Effector memory CD8-positive, alpha-beta T cell (primary cell): ENCODE results near the gene VPS41.
A peak's percentile ranks its signal among the peaks of the same experiment; 100 is the strongest.

Source experiments
- ATAC-seq: fragments of 150-1000 bp; cut with Tn5 transposase; replicated peaks from 2 replicates; pipeline ENCODE4 v1.10.0; 2021; ENCODE audit warnings: mild to moderate bottlenecking, moderate library complexity
- DNase-seq, 3 experiments: peaks; one replicate each; pipeline ENCODE4 v3.0.0; 2021
- H3K27ac Mint-ChIP-seq, 2 donors: one replicate each; pipeline ENCODE4 v1.8.0; 2022; ENCODE audit warnings: mild to moderate bottlenecking in 2 of 2, mixed read lengths in 2 of 2, moderate library complexity in 2 of 2
- H3K27me3 Mint-ChIP-seq, 2 donors: one replicate each; pipeline ENCODE4 v1.8.0; 2022; ENCODE audit warnings: mixed read lengths in 2 of 2
- H3K36me3 Mint-ChIP-seq: one replicate; pipeline ENCODE4 v1.8.0; 2022; ENCODE audit warnings: mild to moderate bottlenecking, moderate library complexity, mixed read lengths; ENCODE audit not compliant: insufficient read depth
- H3K4me1 Mint-ChIP-seq, 2 donors: one replicate each; pipeline ENCODE4 v1.8.0; 2022; ENCODE audit warnings: low read depth in 2 of 2, mixed read lengths in 2 of 2
- H3K4me3 Mint-ChIP-seq, 2 donors: one replicate each; pipeline ENCODE4 v1.8.0; 2022; ENCODE audit warnings: mild to moderate bottlenecking in 2 of 2, mixed read lengths in 2 of 2, moderate library complexity in 2 of 2
- H3K9me3 Mint-ChIP-seq, 2 donors: one replicate each; pipeline ENCODE4 v1.8.0; 2022; ENCODE audit warnings: mixed read lengths in 2 of 2

Gene VPS41

GRCh38 chr7:38834357-38834756 lies 74.6 kb downstream of the VPS41 start:
- no peak for ATAC-seq
- Mint-ChIP-seq H3K4me1 (peaks cover 9 to 29% of the 10 kb centered on the region in 2 donors), H3K9me3 (no peaks in the 10 kb centered on the region), H3K36me3 (no peaks in the 10 kb centered on the region), H3K27ac (no peak overlapping the region), H3K27me3 (no peaks in the 10 kb centered on the region), H3K4me3 (no peak overlapping the region)
- DNase-seq = no peak

- no peaks in the 10 kb centered on the region for H3K9me3 Mint-ChIP-seq
- no peaks in the 10 kb centered on the region for H3K36me3 Mint-ChIP-seq
- no peak overlapping the region for H3K27ac Mint-ChIP-seq
- no peak for ATAC-seq
- H3K27me3 Mint-ChIP-seq = no peaks in the 10 kb centered on the region
- DNase-seq = no peak
- H3K4me3 Mint-ChIP-seq = no peak overlapping the region
- H3K4me1 Mint-ChIP-seq = peaks cover 7 to 22% of the 10 kb centered on the region in 2 donors
These were observed 75.7 kb downstream of the VPS41 start for GRCh38 chr7:38833329-38833728.

GRCh38 chr7:38831259-38831996 lies 77.6 kb downstream of the VPS41 start:
- Mint-ChIP-seq H3K4me1 (peaks cover 7 to 17% of the 10 kb centered on the region in 2 donors), H3K27ac (peak overlapping the region in 1 of 2 donors; percentile 5), H3K27me3 (no peaks in the 10 kb centered on the region), H3K36me3 (no peaks in the 10 kb centered on the region), H3K9me3 (no peaks in the 10 kb centered on the region), H3K4me3 (no peak overlapping the region)
- no peak for DNase-seq
- ATAC-seq = no peak

- Mint-ChIP-seq H3K4me1 (peaks cover 10 to 23% of the 10 kb centered on the region in 2 donors), H3K27me3 (no peaks in the 10 kb centered on the region), H3K27ac (no peak overlapping the region), H3K36me3 (no peaks in the 10 kb centered on the region), H3K4me3 (no peak overlapping the region), H3K9me3 (no peaks in the 10 kb centered on the region)
- no peak for DNase-seq
- ATAC-seq = no peak
These were observed 78.2 kb downstream of the VPS41 start for GRCh38 chr7:38830826-38831225.

GRCh38 chr7:38829488-38830165 lies 79.4 kb downstream of the VPS41 start:
- peaks cover 9 to 24% of the 10 kb centered on the region in 2 donors for H3K4me1 Mint-ChIP-seq
- H3K27me3 Mint-ChIP-seq = no peaks in the 10 kb centered on the region
- DNase-seq (no peak), ATAC-seq (no peak)
- H3K4me3 Mint-ChIP-seq = no peak overlapping the region
- no peaks in the 10 kb centered on the region for H3K36me3 Mint-ChIP-seq
- no peaks in the 10 kb centered on the region for H3K9me3 Mint-ChIP-seq
- no peak overlapping the region for H3K27ac Mint-ChIP-seq

GRCh38 chr7:38828026-38828425 lies 81.0 kb downstream of the VPS41 start:
- H3K9me3 Mint-ChIP-seq = no peaks in the 10 kb centered on the region
- no peak for ATAC-seq
- H3K4me3 Mint-ChIP-seq = no peak overlapping the region
- no peaks in the 10 kb centered on the region for H3K36me3 Mint-ChIP-seq
- peaks cover 7 to 18% of the 10 kb centered on the region in 2 donors for H3K4me1 Mint-ChIP-seq
- H3K27ac Mint-ChIP-seq = no peak overlapping the region
- no peaks in the 10 kb centered on the region for H3K27me3 Mint-ChIP-seq
- DNase-seq = no peak

GRCh38 chr7:38825721-38826440 lies 83.1 kb downstream of the VPS41 start:
- ATAC-seq (no peak), DNase-seq (no peak)
- no peak overlapping the region for H3K4me3 Mint-ChIP-seq
- H3K36me3 Mint-ChIP-seq = no peaks in the 10 kb centered on the region
- H3K27ac Mint-ChIP-seq = peak overlapping the region in 1 of 2 donors; percentile 5
- peaks cover 3 to 7% of the 10 kb centered on the region in 2 donors for H3K4me1 Mint-ChIP-seq
- no peaks in the 10 kb centered on the region for H3K27me3 Mint-ChIP-seq
- no peaks in the 10 kb centered on the region for H3K9me3 Mint-ChIP-seq

GRCh38 chr7:38824948-38825347 lies 84.0 kb downstream of the VPS41 start:
- peaks cover 3 to 7% of the 10 kb centered on the region in 2 donors for H3K4me1 Mint-ChIP-seq
- H3K27me3 Mint-ChIP-seq = no peaks in the 10 kb centered on the region
- ATAC-seq = no peak
- DNase-seq = no peak
- no peaks in the 10 kb centered on the region for H3K9me3 Mint-ChIP-seq
- H3K4me3 Mint-ChIP-seq = no peak overlapping the region
- no peaks in the 10 kb centered on the region for H3K36me3 Mint-ChIP-seq
- no peak overlapping the region for H3K27ac Mint-ChIP-seq

- Mint-ChIP-seq H3K36me3 (peaks cover under 1% of the 10 kb centered on the region), H3K4me1 (peaks cover 3 to 7% of the 10 kb centered on the region in 2 donors), H3K27me3 (no peaks in the 10 kb centered on the region), H3K4me3 (no peak overlapping the region), H3K9me3 (no peaks in the 10 kb centered on the region), H3K27ac (no peak overlapping the region)
- ATAC-seq = no peak
- no peak for DNase-seq
These were observed 86.4 kb downstream of the VPS41 start for GRCh38 chr7:38822549-38822948.

- Mint-ChIP-seq H3K27me3 (no peaks in the 10 kb centered on the region), H3K36me3 (peaks cover 7% of the 10 kb centered on the region), H3K27ac (no peak overlapping the region), H3K4me1 (no peaks in the 10 kb centered on the region), H3K4me3 (no peak overlapping the region), H3K9me3 (no peaks in the 10 kb centered on the region)
- DNase-seq (no peak), ATAC-seq (no peak)
These were observed 88.4 kb downstream of the VPS41 start for GRCh38 chr7:38820571-38820970.

GRCh38 chr7:38819463-38819862 lies 89.5 kb downstream of the VPS41 start:
- Mint-ChIP-seq H3K27ac (no peak overlapping the region), H3K36me3 (peaks cover 7% of the 10 kb centered on the region), H3K4me3 (no peak overlapping the region), H3K9me3 (no peaks in the 10 kb centered on the region), H3K27me3 (no peaks in the 10 kb centered on the region), H3K4me1 (no peaks in the 10 kb centered on the region)
- DNase-seq (no peak), ATAC-seq (no peak)

GRCh38 chr7:38817526-38817925 lies 91.5 kb downstream of the VPS41 start:
- H3K4me3 Mint-ChIP-seq = no peak overlapping the region
- H3K9me3 Mint-ChIP-seq = no peaks in the 10 kb centered on the region
- DNase-seq = no peak
- H3K36me3 Mint-ChIP-seq = peaks cover 7% of the 10 kb centered on the region
- ATAC-seq = no peak
- H3K27ac Mint-ChIP-seq = no peak overlapping the region
- H3K27me3 Mint-ChIP-seq = no peaks in the 10 kb centered on the region
- peaks cover 8 to 13% of the 10 kb centered on the region in 2 donors for H3K4me1 Mint-ChIP-seq

GRCh38 chr7:38813768-38814167 lies 95.2 kb downstream of the VPS41 start:
- H3K27ac Mint-ChIP-seq = no peak overlapping the region
- no peaks in the 10 kb centered on the region for H3K27me3 Mint-ChIP-seq
- H3K36me3 Mint-ChIP-seq = peaks cover 7% of the 10 kb centered on the region
- H3K4me1 Mint-ChIP-seq = peaks cover 8 to 13% of the 10 kb centered on the region in 2 donors
- no peaks in the 10 kb centered on the region for H3K9me3 Mint-ChIP-seq
- ATAC-seq (no peak), DNase-seq (no peak)
- H3K4me3 Mint-ChIP-seq = no peak overlapping the region

- Mint-ChIP-seq H3K9me3 (no peaks in the 10 kb centered on the region), H3K36me3 (no peaks in the 10 kb centered on the region), H3K4me1 (peaks cover 1 to 8% of the 10 kb centered on the region in 2 donors), H3K27ac (no peak overlapping the region), H3K4me3 (no peak overlapping the region), H3K27me3 (no peaks in the 10 kb centered on the region)
- no peak for DNase-seq
- no peak for ATAC-seq
These were observed 102.1 kb downstream of the VPS41 start for GRCh38 chr7:38806912-38807311.
